ENCODE results near the gene HCN2. TPM values are rescaled to one million over a fixed set of nuclear protein-coding genes. Genes with fewer than 3 reads are reported as not detected.

Gene HCN2
- total RNA-seq, 2 donors from 2014 or later = 0.15 to 0.75 TPM

DNA sequence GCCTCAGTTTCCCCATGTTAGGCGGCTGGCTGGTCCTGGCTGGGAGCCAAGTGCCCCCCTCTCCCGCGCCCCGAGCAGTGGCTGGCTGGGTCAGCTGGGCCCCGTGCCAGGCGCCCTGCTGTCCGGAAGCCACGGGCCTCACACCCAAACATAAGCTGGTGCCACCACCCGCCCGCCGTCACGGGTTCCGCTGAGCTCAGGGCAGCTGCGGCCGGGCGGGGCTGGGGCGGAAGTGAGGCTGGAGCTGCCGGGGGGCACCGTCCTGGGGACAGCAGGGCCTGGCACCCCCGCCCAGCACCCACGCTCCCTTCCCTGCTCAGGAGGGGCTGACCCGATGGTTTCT, 19.3 kb downstream of the HCN2 start:
- no peak for DNase-seq
- H3K9me3 Mint-ChIP-seq = peaks cover 1% of the 10 kb centered on the region
- peaks cover 10% of the 10 kb centered on the region for H3K36me3 Mint-ChIP-seq (ENCODE audit: low read depth)
- H3K27me3 Mint-ChIP-seq (ENCODE audit: insufficient read depth) = no peaks in the 10 kb centered on the region
- no peaks in the 10 kb centered on the region for H3K4me1 ChIP-seq (ENCODE audit: control insufficient read depth, insufficient read depth, low read length)
- no peak overlapping the region for H3K9ac ChIP-seq (ENCODE audit: extremely low read depth, low read length, poor library complexity, severe bottlenecking)
- no peak overlapping the region for H3K27ac Mint-ChIP-seq
- TF ChIP-seq, protein P1, sequence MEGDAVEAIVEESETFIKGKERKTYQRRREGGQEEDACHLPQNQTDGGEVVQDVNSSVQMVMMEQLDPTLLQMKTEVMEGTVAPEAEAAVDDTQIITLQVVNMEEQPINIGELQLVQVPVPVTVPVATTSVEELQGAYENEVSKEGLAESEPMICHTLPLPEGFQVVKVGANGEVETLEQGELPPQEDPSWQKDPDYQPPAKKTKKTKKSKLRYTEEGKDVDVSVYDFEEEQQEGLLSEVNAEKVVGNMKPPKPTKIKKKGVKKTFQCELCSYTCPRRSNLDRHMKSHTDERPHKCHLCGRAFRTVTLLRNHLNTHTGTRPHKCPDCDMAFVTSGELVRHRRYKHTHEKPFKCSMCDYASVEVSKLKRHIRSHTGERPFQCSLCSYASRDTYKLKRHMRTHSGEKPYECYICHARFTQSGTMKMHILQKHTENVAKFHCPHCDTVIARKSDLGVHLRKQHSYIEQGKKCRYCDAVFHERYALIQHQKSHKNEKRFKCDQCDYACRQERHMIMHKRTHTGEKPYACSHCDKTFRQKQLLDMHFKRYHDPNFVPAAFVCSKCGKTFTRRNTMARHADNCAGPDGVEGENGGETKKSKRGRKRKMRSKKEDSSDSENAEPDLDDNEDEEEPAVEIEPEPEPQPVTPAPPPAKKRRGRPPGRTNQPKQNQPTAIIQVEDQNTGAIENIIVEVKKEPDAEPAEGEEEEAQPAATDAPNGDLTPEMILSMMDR (conservative IDR thresholded peaks at IDR 0.05) = no peak
- no peak overlapping the region for H3K27ac ChIP-seq (ENCODE audit: low read depth, low read length)
- no peak overlapping the region for H3K4me3 ChIP-seq (ENCODE audit: low read length)
- H3K36me3 ChIP-seq (ENCODE audit: control insufficient read depth, insufficient read depth, low read length) = no peaks in the 10 kb centered on the region
- no peak overlapping the region for H3K4me3 Mint-ChIP-seq
- H3K9me3 ChIP-seq (ENCODE audit: control insufficient read depth, low read length) = no peaks in the 10 kb centered on the region
- 92 to 95% methylated on average over 14 to 22 of the region's 22 CpGs for WGBS, 2 experiments (ENCODE audit: insufficient coverage in 1 of 2, insufficient read length in 1 of 2)
- no peaks in the 10 kb centered on the region for H3K4me1 Mint-ChIP-seq
- H3K27me3 ChIP-seq (ENCODE audit: control insufficient read depth, insufficient read depth, low read length, poor library complexity, severe bottlenecking) = no peaks in the 10 kb centered on the region

DNA sequence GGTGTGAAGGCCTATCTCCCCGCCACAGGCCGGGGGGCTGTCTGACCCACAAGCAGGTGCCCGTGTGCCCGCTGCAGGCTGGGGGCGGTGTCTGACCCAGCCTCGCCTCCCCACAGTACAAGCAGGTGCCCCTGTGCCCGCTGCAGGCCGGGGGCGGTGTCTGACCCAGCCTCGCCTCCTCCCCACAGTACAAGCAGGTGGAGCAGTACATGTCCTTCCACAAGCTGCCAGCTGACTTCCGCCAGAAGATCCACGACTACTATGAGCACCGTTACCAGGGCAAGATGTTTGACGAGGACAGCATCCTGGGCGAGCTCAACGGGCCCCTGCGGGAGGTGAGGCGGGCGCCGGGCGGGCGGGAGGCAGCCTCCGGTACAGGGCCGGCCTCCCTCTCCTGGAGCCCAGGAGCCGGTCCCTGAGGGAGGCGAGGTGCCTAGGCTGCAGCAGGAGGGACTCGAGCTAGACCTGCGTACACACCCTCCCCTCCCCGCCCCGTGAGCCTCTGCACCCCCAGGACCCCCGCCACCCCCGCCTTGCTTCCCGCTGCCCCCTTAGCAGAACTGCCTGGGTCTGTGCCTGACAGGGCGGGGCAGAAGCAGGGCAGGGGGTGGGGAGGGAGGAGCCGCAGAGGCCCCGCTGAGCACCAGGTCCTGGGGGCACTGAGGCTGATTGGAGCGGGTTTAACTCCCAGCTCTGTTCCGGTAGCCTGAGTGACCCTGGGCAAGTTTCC, 20.6 kb downstream of the HCN2 start:
- no peak overlapping the region for H3K9ac ChIP-seq (ENCODE audit: extremely low read depth, low read length, poor library complexity, severe bottlenecking)
- Mint-ChIP-seq H3K27me3 (ENCODE audit: insufficient read depth) (no peaks in the 10 kb centered on the region), H3K4me1 (no peaks in the 10 kb centered on the region), H3K36me3 (ENCODE audit: low read depth) (peaks cover 21% of the 10 kb centered on the region), H3K9me3 (no peaks in the 10 kb centered on the region), H3K4me3 (no peak overlapping the region), H3K27ac (no peak overlapping the region)
- no peaks in the 10 kb centered on the region for H3K4me1 ChIP-seq (ENCODE audit: control insufficient read depth, insufficient read depth, low read length)
- H3K27me3 ChIP-seq (ENCODE audit: control insufficient read depth, insufficient read depth, low read length, poor library complexity, severe bottlenecking) = no peaks in the 10 kb centered on the region
- WGBS, 2 experiments (ENCODE audit: insufficient coverage in 1 of 2, insufficient read length in 1 of 2) = 91 to 95% methylated on average over 14 to 38 of the region's 38 CpGs
- TF ChIP-seq, protein P1 (conservative IDR thresholded peaks at IDR 0.05) = no peak
- H3K27ac ChIP-seq (ENCODE audit: low read depth, low read length) = no peak overlapping the region
- no peaks in the 10 kb centered on the region for H3K9me3 ChIP-seq (ENCODE audit: control insufficient read depth, low read length)
- no peak overlapping the region for H3K4me3 ChIP-seq (ENCODE audit: low read length)
- H3K36me3 ChIP-seq (ENCODE audit: control insufficient read depth, insufficient read depth, low read length) = peaks cover 3% of the 10 kb centered on the region
- no peak for DNase-seq

GRCh38 chr19:610801-611480, 21.3 kb downstream of the HCN2 start:
- no peaks in the 10 kb centered on the region for H3K9me3 ChIP-seq (ENCODE audit: control insufficient read depth, low read length)
- Mint-ChIP-seq H3K9me3 (no peaks in the 10 kb centered on the region), H3K27ac (no peak overlapping the region), H3K36me3 (ENCODE audit: low read depth) (peaks cover 24% of the 10 kb centered on the region), H3K4me1 (no peaks in the 10 kb centered on the region), H3K4me3 (no peak overlapping the region), H3K27me3 (ENCODE audit: insufficient read depth) (no peaks in the 10 kb centered on the region)
- H3K36me3 ChIP-seq (ENCODE audit: control insufficient read depth, insufficient read depth, low read length) = peaks cover 3% of the 10 kb centered on the region
- no peak for DNase-seq
- no peak overlapping the region for H3K9ac ChIP-seq (ENCODE audit: extremely low read depth, low read length, poor library complexity, severe bottlenecking)
- no peak overlapping the region for H3K27ac ChIP-seq (ENCODE audit: low read depth, low read length)
- WGBS, 2 experiments (ENCODE audit: insufficient coverage in 1 of 2, insufficient read length in 1 of 2) = 75 to 78% methylated on average over 19 to 36 of the region's 36 CpGs
- H3K27me3 ChIP-seq (ENCODE audit: control insufficient read depth, insufficient read depth, low read length, poor library complexity, severe bottlenecking) = no peaks in the 10 kb centered on the region
- H3K4me3 ChIP-seq (ENCODE audit: low read length) = no peak overlapping the region
- H3K4me1 ChIP-seq (ENCODE audit: control insufficient read depth, insufficient read depth, low read length) = no peaks in the 10 kb centered on the region
- TF ChIP-seq, protein P1 (conservative IDR thresholded peaks at IDR 0.05) = no peak
